Coronary artery (tissue), 2 donors: ENCODE data around the gene ACTL7B.

Experiments
- DNase-seq: peaks from one replicate; pipeline ENCODE4 v3.0.0-alpha.2; 2017; ENCODE audit warnings: low spot score
- H3K27ac ChIP-seq, 2 donors: fragments of 200-600 bp; sonication (generic); one replicate each; pipeline ENCODE4 v1.5.1; 2016 to 2019
- H3K4me3 ChIP-seq: fragments of 200-600 bp; sonication (generic); 2 replicates; pipeline ENCODE4 v1.5.1; 2016; ENCODE audit warnings: mild to moderate bottlenecking, moderate library complexity
- CTCF ChIP-seq: fragments of 200-600 bp; sonication (generic); IDR thresholded peaks from one replicate; pipeline ENCODE4 v1.5.1; 2019; ENCODE audit warnings: antibody characterized with exemption

The ACTL7B gene

GRCh38 chr9:108860764-108861163 lies 5.0 kb upstream of the ACTL7B start:
- no peak for DNase-seq

GRCh38 chr9:108860354-108860753 lies 4.6 kb upstream of the ACTL7B start:
- no peak for DNase-seq
- Histone ChIP-seq H3K27ac (no peak overlapping the region), H3K4me3 (no peak overlapping the region)
- no peak for TF ChIP-seq CTCF

More at GRCh38 chr9:108860764-108861163, 5.0 kb upstream of the ACTL7B start:
- Histone ChIP-seq H3K27ac (no peak overlapping the region), H3K4me3 (no peak overlapping the region)
- no peak for TF ChIP-seq CTCF

GRCh38 chr9:108859459-108860114 lies 3.8 kb upstream of the ACTL7B start:
- Histone ChIP-seq H3K4me3 (no peak overlapping the region), H3K27ac (no peak overlapping the region)
- no peak for DNase-seq
- TF ChIP-seq CTCF: no peak

GRCh38 chr9:108857572-108857971 lies 1.8 kb upstream of the ACTL7B start:
- TF ChIP-seq CTCF: no peak
- no peak overlapping the region for H3K27ac ChIP-seq
- no peak for DNase-seq
- H3K4me3 ChIP-seq: no peak overlapping the region

- no peak for DNase-seq
- no peak for TF ChIP-seq CTCF
- Histone ChIP-seq H3K4me3 (no peak overlapping the region), H3K27ac (no peak overlapping the region)
Measured at GRCh38 chr9:108855529-108855886, 278 bp downstream of the ACTL7B start.

GRCh38 chr9:108854641-108855528 lies 901 bp downstream of the ACTL7B start:
- no peak for DNase-seq

More at GRCh38 chr9:108854641-108855528, 901 bp downstream of the ACTL7B start:
- no peak overlapping the region for H3K4me3 ChIP-seq
- no peak overlapping the region for H3K27ac ChIP-seq
- TF ChIP-seq CTCF: no peak
